Cardiac fibroblast (primary cell): ENCODE measurements around the gene PNP.

Source experiments
- DNase-seq, 2 donors: peaks; one replicate each; pipeline versions ENCODE4 v3.0.0 to v3.0.0-alpha.2; 2010; ENCODE audit warnings: low read depth in 2 of 2
- H3K4me3 ChIP-seq, 2 donors: replicated peaks in 1 of 2; 1 replicate in 1 of 2; 2 replicates in 1 of 2; pipeline ENCODE4 v1.5.1; 2011; ENCODE audit warnings: low read depth in 2 of 2, low read length in 2 of 2, mild to moderate bottlenecking in 2 of 2, moderate library complexity in 1 of 2
- CTCF ChIP-seq: IDR thresholded peaks from one replicate; pipeline ENCODE4 v1.5.1; 2011; ENCODE audit warnings: low read depth, mild to moderate bottlenecking, low read length, inconsistent platforms

Gene PNP

DNA sequence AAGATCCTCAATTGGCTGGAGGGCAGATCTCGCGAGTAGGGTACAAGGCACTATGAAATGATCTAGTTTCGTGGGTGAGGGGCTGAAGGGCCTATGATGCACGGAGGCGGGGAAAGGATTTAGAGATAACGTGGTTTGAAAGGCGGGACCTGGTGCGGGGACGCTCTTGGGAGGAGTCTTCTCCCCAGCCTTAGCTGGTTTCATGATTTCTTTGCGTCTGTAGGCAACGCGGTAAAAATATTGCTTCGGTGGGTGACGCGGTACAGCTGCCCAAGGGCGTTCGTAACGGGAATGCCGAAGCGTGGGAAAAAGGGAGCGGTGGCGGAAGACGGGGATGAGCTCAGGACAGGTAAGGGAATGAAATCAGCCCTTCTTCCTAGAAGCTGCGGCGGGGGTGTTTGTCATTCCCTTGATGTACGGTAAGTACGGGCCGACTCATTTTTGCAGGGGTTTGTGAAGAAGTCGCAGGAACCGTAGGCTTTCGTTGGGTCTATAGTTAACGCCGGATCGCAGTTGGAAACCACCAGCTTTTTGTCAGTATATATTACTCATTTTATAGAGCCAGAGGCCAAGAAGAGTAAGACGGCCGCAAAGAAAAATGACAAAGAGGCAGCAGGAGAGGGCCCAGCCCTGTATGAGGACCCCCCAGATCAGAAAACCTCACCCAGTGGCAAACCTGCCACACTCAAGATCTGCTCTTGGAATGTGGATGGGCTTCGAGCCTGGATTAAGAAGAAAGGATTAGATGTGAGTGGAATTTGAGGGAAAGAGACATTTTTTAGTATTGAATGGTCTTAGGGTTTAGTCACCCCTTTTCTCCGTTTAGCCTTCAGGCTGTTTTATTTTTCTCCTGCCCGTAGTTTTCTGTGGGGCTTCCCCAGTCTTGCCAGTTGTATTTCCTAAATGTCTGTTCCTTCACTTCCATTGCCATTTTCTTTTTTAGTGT lies 13.6 kb upstream of the PNP start:
- no peak for TF ChIP-seq CTCF
- H3K4me3 ChIP-seq, result peak overlapping the region; percentile 84 to 94
- DNase-seq, result peak; percentile 90 to 91

DNA sequence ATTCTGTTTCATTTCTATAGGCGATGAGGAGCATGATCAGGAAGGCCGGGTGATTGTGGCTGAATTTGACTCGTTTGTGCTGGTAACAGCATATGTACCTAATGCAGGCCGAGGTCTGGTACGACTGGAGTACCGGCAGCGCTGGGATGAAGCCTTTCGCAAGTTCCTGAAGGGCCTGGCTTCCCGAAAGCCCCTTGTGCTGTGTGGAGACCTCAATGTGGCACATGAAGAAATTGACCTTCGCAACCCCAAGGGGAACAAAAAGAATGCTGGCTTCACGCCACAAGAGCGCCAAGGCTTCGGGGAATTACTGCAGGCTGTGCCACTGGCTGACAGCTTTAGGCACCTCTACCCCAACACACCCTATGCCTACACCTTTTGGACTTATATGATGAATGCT lies 12.2 kb upstream of the PNP start:
- H3K4me3 ChIP-seq, result no peak overlapping the region
- TF ChIP-seq CTCF, result no peak

DNA sequence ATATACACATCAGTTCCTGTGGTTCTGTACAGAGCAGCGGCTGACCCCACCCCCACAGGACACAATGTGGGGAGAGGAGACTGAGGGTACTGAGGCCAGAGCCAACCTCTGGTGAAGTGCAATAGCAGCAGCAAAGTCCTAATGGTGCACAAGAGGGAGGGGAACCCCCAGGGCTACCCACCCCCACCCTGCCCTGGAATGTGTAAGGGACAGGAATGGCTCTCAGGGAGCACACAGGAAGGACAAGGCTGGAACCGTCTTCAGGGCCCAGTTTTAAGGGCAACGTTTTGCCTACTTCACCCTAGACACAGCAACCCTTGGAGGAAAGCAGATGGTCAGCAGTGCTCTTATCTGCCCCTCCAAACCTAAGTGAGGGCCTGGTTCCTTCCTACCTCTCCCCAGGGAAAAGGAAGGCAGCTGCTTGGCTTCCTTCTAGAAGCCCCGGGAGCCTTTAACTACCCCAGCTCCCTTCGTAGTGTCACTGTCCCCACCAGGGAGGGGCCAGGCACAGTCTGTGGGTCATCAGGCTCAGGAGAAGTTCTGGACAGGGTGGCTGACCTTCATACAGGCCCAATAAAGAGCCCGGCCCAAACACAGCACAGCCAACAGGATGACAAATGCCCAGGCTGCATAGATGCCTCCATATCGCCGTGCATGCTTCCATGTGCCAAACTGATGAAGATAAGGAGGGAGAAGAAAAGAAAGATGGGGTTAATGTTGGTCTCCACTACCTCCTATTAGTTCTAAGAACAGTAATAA lies 11.0 kb upstream of the PNP start:
- DNase-seq, result no peak
- TF ChIP-seq CTCF, result no peak
- H3K4me3 ChIP-seq, result no peak overlapping the region

More for the DNA sequence above, 12.2 kb upstream of the PNP start:
- DNase-seq, result no peak

DNA sequence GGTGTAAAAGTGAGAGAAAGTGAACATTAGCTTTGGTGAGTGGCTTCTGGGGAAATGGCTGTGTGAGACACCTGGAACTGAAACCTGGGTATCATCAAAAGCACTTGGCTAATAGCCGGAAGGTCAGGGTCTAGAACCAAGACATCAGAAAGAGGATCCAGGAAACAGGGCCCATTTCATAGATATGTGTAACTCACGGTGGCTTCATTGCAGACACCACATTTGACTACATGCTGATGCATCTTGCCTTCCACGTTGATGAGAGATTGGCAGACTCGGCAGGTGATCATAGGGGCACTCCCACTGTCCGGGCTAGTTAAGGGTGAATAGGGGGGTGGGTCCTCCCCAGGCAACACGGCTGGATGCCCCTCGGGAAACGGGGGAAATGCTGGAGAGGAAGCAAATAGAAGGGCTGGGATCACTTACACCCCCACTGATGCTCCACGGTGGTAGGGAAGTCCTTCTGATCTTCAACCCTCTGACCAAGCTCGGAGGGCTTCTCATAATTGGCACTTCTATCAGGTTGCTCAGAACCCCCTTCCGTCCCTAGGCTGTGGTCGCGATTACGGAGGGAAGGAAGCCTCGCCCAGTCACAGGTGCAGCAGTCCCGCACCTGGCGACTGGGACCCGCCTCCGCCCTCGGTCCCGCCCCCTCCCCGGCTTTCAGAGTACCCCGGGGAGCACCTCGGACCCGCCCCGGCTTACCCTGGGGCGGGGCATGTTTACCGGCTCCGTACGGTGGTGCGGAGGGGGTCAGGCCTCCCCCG lies 8.6 kb upstream of the PNP start:
- TF ChIP-seq CTCF, result no peak
- H3K4me3 ChIP-seq, result peak overlapping the region; percentile 86 to 89
- DNase-seq, result no peak

DNA sequence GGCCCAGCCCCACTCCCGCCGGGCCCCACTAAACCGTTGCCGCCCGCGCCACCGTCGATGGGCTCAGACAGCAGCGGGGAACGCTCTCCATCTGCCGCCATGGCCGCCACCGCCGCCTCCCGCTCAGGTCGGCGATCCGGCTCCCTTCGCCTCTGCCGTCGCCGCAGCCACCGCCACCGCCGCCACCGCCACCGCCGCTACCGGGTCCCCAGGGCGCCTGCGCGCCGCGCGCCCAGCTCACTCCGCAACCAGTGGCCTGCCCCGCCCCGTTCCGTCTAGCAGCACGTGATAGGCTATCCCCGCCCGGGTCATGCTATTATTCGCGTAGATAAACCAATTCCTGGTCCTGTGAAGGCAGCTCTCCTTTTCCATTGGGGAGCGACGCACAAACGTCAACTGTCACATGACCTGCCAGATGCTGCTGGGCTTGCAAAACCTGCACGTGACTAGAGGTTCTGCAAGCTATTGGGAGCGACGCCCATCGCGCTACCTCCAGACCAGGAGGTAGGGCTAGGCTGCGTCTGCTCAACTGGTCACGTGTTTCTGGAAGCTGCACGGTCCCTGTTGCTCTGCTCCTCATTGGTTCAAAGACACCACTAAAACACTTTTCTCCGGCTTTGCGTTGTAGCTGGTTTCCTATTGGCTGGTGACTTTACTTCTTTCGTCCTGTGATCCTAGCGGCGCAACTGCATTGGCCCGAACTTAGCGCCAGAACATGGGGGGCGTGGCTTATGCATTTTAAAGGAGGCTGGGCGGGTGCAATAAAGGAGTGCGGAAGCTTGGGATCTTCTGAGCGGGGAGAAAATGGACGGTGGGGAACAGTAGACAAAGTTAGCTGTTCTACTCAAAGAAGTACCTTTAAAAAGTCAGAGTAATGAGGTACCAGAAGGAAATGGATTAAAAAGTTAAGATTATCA lies 7.7 kb upstream of the PNP start, which contains the start of gene PIP4P1:
Gene PIP4P1, minus strand, starts transcription at position 210 of the 917 bp plus-strand sequence. Its CDS starts 109 bp downstream, at position 101.
- TF ChIP-seq CTCF, result no peak
- peak within 1 kb of the TSS; percentile 86 to 89 for H3K4me3 ChIP-seq
- peak; percentile 100 for DNase-seq
